GM12892 (cell line): ENCODE results near the gene GUCA2B.

ENCODE experiments used
- DNase-seq: peaks from one replicate; pipeline ENCODE4 v3.0.0; 2011; ENCODE audit not compliant: insufficient read length
- FAIRE-seq: peaks from 2 replicates; lab custom pipeline; 2011; peaks lifted over from hg19 to GRCh38; lab: Jason Lieb, UNC
- POLR2A ChIP-seq: IDR thresholded peaks from 2 replicates; pipeline ENCODE4 v1.6.1; 2011; ENCODE audit warnings: low read depth, low read length, control low read depth
- POLR2AphosphoS5 ChIP-seq: IDR thresholded peaks from 2 replicates; pipeline ENCODE4 v1.6.1; 2011; ENCODE audit warnings: low read depth, low read length, control low read depth
- TAF1 ChIP-seq: IDR thresholded peaks from 2 replicates; pipeline ENCODE4 v1.6.1; 2011; ENCODE audit warnings: low read depth, mild to moderate bottlenecking, control low read depth, low read length, borderline replicate concordance

The GUCA2B gene

DNA sequence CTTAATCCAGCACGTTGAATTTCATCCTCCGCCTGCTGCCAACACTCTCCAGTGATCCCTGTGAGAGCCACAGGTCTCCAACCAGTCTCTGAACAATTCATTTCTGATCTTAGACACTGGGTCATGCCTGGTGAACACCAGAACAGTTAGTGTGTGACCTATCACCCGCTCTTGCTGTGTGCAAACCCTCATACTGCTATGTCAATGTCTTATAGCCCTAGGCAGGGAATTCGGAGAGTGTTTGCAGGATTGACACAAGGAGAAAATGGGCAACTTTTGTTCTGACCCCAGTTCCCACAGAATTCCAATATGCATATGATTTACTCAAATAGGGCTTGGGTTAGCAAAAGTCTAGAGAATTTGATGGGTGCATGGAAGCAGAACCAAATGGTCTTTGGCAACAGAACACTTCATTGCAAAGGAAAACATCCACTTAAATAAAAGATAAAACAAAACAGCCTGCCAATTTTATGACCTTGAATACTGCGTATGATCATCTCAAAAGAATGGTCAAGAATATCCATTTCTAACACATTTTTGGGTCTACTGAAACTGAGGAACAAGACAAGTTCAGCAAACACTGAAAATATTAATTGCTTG lies 23.0 kb upstream of the GUCA2B start:
- no peak for FAIRE-seq
- no peak for DNase-seq
- TF ChIP-seq POLR2AphosphoS5 (no peak), TAF1 (no peak), POLR2A (no peak)

DNA sequence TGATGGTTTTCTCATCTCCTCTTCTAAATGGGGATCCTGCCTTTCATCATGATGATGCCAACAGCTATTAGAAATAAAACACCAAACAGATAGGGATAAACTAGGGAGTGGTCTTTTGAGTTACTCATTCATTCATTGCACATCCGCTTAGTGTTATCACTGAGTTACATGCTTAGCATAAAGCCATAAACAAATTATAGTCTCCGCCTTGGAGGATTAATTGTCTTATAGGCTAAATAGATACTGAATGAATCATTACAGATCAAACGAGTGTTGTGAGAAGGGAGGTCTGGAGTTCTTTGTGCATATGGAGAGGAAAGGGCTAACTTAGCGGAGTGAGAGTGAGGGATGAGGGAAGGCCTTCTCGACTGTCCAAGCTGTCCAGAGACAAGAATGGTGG lies 19.8 kb upstream of the GUCA2B start:
- TF ChIP-seq POLR2AphosphoS5 (no peak), POLR2A (no peak), TAF1 (no peak)
- DNase-seq (no peak), FAIRE-seq (no peak)

DNA sequence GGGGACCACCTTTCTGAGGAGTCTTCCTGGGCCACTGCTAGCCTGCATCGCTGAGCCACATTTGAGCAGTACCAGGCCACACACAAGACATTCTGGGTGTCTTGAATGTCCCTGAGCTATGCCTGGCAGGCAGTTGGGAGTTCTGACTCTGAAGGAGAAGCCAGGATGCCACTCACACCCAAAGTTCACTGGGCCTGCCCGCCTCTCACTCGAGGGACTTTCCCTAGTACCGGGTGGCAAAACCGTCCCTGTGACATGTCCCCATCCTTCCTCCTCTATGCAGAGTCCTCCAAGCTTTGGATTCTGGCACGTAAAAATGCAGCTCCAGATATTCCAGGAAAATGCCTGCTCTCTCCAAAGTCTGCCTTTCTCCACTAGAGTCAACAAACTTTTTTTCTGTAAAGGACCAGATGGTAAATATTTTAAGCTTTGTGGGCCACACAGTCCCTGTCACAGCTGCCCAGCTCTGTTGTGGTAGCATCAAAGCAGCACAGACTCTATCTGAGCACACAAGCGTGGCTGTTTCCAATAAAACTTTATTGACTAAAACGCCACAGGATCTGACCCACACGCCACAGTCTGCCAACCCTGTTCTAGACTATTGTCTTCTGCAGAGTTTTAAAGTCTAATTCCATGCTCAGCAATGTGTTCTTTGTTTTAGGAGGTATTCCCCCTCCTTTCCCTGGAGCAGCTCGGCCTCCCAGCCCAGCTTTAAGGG lies 19.2 kb upstream of the GUCA2B start:
- TF ChIP-seq POLR2A, result no peak
- TF ChIP-seq POLR2AphosphoS5, result no peak
- no peak for TF ChIP-seq TAF1
- FAIRE-seq (no peak), DNase-seq (no peak)

DNA sequence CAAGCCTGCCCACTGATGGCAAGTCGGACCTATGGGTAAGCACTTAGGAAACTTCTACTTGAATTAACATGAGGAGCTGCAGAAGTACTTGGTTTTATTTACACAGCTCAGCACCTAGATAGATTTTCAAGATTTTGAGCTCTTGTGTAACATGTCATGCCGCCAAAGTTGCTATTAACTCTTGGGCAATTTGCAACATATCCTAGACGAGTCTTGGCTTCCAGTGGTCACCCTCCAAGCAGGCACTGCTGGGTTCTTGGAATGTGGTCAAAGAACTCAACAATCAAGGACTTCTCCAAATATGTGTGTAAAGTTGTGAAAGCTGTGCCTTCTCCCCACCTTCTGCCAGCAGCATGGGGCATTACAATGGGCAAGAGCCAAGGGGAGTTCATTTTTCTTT lies 17.8 kb upstream of the GUCA2B start:
- no peak for FAIRE-seq
- TF ChIP-seq POLR2A, result no peak
- TF ChIP-seq TAF1, result no peak
- no peak for TF ChIP-seq POLR2AphosphoS5
- no peak for DNase-seq

DNA sequence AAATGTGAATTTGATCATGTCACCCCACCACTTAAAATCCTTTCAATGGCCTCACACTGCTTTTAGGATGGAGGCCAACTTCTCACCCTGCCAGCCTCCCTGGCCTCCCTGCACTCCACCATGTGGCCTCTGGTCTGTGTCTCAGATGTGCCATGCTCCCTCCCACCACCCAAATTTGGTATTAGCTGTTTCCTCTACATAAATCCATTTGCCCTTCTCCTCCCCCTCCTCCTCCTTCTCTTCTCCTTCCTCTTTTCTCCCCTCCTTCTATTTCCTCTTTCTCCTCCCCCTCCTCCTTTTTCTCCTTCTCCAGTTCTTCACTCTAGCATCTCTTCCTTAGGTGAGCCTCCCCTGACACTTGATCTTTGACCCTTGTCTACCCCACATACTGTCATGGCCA lies 16.7 kb upstream of the GUCA2B start:
- no peak for TF ChIP-seq POLR2A
- no peak for TF ChIP-seq TAF1
- TF ChIP-seq POLR2AphosphoS5, result no peak
- FAIRE-seq (no peak), DNase-seq (no peak)

DNA sequence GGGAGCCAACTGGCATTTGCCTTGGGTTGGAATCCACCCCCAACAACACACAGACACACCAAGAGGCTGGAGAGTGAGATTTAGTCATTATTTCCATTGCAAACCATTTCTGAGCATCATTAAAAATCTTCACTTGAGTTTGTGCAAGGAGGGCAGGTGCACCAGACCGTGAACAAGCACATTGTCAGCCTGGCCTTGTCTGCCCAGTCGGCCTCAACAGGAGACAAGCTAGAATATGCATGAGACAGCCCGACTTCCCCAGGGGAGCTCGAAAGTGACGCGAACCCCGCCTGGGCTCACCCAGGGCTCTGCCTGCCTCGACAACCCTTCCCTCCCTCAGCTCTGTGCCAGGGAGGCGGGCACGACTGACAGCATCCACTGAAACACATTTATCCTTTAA lies 15.4 kb upstream of the GUCA2B start:
- no peak for FAIRE-seq
- no peak for TF ChIP-seq TAF1
- no peak for TF ChIP-seq POLR2A
- TF ChIP-seq POLR2AphosphoS5, result no peak
- DNase-seq, result no peak

DNA sequence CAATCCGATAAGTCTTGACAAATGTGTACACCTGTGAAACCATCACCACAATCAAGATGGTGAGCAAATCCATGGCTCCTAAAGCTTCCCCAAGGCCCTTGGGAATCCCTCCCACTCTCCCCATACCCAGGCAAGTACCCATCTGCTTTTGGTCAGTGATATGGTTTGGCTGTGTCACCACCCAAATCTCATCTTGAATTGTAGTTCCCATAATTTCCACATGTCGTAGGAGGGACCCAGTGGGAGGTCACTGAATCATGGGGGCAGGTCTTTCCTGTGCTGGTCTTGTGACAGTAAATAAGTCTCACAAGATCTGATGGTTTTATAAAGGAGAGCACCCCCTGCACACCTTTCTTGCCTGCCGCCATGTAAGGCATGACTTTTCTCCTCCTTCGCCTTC lies 14.6 kb upstream of the GUCA2B start:
- no peak for TF ChIP-seq TAF1
- no peak for TF ChIP-seq POLR2AphosphoS5
- TF ChIP-seq POLR2A, result no peak
- no peak for DNase-seq
- no peak for FAIRE-seq

DNA sequence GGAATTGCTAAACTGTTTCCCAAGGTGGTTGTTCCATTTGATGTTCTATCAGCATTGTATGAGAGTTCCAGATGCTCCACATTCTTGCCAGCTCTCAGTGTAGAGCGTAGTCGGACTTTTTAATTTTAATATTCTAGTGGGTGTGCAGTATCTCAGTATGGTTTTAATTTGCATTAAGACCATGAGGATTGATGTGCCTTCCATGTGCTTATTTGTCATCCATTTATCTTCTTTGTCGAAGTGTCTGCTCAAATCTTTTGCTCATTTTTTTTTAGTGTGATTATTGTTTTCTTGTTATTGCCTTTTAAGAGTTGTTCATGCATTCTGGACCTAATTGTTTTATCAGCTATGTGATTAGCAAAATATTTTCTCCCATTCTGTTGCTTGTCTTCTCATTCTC lies 13.8 kb upstream of the GUCA2B start:
- DNase-seq (no peak), FAIRE-seq (no peak)

DNA sequence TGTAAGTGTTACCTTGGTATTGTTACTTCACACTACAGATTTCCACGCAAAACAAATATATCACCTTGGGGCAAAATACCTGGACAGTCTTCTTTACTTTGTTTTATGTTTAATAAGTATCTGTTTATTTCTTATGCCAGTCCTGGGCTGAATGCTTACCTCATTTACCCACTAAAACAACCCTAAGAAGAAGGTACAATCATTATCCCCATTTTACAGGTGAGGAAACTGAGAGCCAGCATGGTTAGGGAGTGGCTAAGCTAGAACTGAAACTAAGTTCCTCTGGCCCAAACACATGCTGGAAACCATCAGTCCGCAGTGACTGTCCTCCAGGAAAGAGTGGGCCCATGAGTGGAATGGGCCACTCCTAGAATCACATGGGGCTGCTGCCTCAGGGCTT lies 13.0 kb upstream of the GUCA2B start:
- no peak for TF ChIP-seq TAF1
- no peak for TF ChIP-seq POLR2A
- TF ChIP-seq POLR2AphosphoS5, result no peak
- FAIRE-seq (no peak), DNase-seq (no peak)

More for the DNA sequence above, 13.8 kb upstream of the GUCA2B start:
- TF ChIP-seq POLR2A, result no peak
- TF ChIP-seq POLR2AphosphoS5, result no peak
- TF ChIP-seq TAF1, result no peak

DNA sequence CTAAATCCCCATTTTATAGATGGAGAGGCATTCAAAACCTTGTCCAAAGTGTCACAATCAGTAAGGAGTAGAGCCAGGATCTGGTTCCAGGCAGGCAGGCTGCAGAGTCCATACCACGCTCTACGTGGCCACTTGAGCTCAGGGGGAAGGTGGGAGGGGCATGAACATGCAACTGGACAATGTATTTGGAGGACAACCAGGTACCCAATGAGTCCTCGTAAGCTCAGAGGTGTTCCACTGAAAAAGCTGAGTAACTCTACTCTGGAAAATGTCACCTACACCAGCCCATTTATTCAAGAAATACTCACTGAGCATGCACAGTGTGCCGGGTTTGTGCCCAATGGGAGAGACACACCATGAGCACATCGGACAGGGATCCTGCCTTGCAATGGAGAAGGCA lies 11.2 kb upstream of the GUCA2B start:
- no peak for DNase-seq
- no peak for TF ChIP-seq POLR2AphosphoS5
- TF ChIP-seq TAF1, result no peak
- TF ChIP-seq POLR2A, result no peak
- no peak for FAIRE-seq

DNA sequence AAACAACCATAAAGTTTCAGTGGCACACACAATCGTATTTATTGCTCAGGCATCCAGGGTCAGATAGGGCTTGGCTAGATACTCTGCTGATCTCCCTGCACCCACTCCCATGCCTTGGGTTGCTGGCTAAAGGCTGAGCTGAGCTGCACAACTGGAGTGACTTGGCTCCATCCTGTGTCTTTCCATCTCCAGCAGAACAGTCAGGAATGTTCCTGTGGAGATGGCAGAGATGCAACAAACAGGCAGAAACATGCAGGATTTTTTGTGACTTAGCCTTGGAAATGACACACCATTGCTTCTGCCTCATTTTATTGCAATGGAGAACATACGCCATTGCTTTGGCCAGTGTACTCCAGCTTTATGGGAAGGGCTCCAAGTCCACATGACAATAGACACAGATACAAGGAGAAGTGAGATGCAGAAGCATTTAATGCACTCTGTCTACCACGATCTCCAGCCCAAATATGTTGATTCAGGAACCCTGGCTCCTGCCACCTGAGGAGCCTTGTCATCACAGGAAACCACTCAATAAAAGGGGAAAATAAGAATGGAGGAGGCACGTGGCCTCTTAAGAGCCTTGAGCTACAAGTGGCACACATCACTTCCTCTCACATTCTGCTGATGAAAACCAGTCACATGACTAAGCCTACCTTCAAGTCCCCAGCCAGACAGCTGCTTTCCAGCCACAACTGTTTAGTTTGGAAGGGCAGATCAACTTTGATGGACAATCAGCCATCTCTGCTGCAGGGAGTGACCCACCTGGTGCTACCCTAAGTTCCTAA lies 10.1 kb upstream of the GUCA2B start:
- no peak for FAIRE-seq

More for the DNA sequence above, 10.1 kb upstream of the GUCA2B start:
- DNase-seq, result no peak
- no peak for TF ChIP-seq POLR2AphosphoS5
